BLaER1 (cell line): ENCODE results near the gene NHEJ1.
"Not testable (repeated sequence)": the region's sequence is repeated elsewhere in the genome, so short reads cannot be mapped to it uniquely, and the experiment has no call there.

Experiments
- H3K27ac ChIP-seq: shearing (Covaris generic); formaldehyde crosslinking; 2 replicates; pipeline ENCODE4 v1.8.1; 2022
- H3K27me3 ChIP-seq: shearing (Covaris generic); formaldehyde crosslinking; 2 replicates; pipeline ENCODE4 v1.8.1; 2022
- H3K36me3 ChIP-seq: shearing (Covaris generic); formaldehyde crosslinking; 2 replicates; pipeline ENCODE4 v1.8.1; 2022
- H3K4me1 ChIP-seq: shearing (Covaris generic); formaldehyde crosslinking; 2 replicates; pipeline ENCODE4 v1.8.1; 2022
- H3K4me2 ChIP-seq: shearing (Covaris generic); formaldehyde crosslinking; 2 replicates; pipeline ENCODE4 v1.8.1; 2022
- H3K4me3 ChIP-seq: shearing (Covaris generic); formaldehyde crosslinking; 2 replicates; pipeline ENCODE4 v1.8.1; 2022
- H3K9ac ChIP-seq: shearing (Covaris generic); formaldehyde crosslinking; 2 replicates; pipeline ENCODE4 v1.8.1; 2022
- H3K9me3 ChIP-seq: shearing (Covaris generic); formaldehyde crosslinking; 2 replicates; pipeline ENCODE4 v1.8.1; 2022
- H4K20me1 ChIP-seq: shearing (Covaris generic); formaldehyde crosslinking; 2 replicates; pipeline ENCODE4 v1.8.1; 2022
- Cebpa-rat ChIP-seq: shearing (Covaris generic); IDR thresholded peaks from 2 replicates; pipeline ENCODE4 v1.8.1; 2022

Gene NHEJ1

GRCh38 chr2:219204425-219205164 lies 44.0 kb upstream of the NHEJ1 start:
- Histone ChIP-seq H3K27me3 (no peaks in the 10 kb centered on the region), H3K4me2 (no peak overlapping the region), H3K27ac (no peak overlapping the region), H3K9ac (no peak overlapping the region), H4K20me1 (no peaks in the 10 kb centered on the region), H3K4me1 (peaks cover 32% of the 10 kb centered on the region), H3K4me3 (no peak overlapping the region), H3K9me3 (no peaks in the 10 kb centered on the region), H3K36me3 (peaks cover 17% of the 10 kb centered on the region)
- TF ChIP-seq Cebpa-rat = no peak

GRCh38 chr2:219201331-219201730 lies 40.7 kb upstream of the NHEJ1 start:
- H3K9me3 ChIP-seq, H3K9ac ChIP-seq, H3K4me3 ChIP-seq, H3K27me3 ChIP-seq, H3K36me3 ChIP-seq, H3K27ac ChIP-seq, H3K4me2 ChIP-seq, H4K20me1 ChIP-seq, H3K4me1 ChIP-seq: not testable (repeated sequence)

- not testable (repeated sequence) for H3K36me3 ChIP-seq, H3K4me3 ChIP-seq, H3K9me3 ChIP-seq
Measured at GRCh38 chr2:219200502-219201326, 40.1 kb upstream of the NHEJ1 start.

GRCh38 chr2:219199470-219200211 lies 39.0 kb upstream of the NHEJ1 start:
- no peak overlapping the region for H3K9ac ChIP-seq
- no peaks in the 10 kb centered on the region for H4K20me1 ChIP-seq
- H3K36me3 ChIP-seq = no peaks in the 10 kb centered on the region
- no peaks in the 10 kb centered on the region for H3K27me3 ChIP-seq
- no peaks in the 10 kb centered on the region for H3K4me1 ChIP-seq
- H3K4me2 ChIP-seq = no peak overlapping the region
- TF ChIP-seq Cebpa-rat = no peak
- H3K4me3 ChIP-seq = no peak overlapping the region
- no peak overlapping the region for H3K27ac ChIP-seq
- no peaks in the 10 kb centered on the region for H3K9me3 ChIP-seq

More at GRCh38 chr2:219200502-219201326, 40.1 kb upstream of the NHEJ1 start:
- not testable (repeated sequence) for H3K27me3 ChIP-seq, H3K9ac ChIP-seq, H3K4me1 ChIP-seq, H3K4me2 ChIP-seq, H3K27ac ChIP-seq, H4K20me1 ChIP-seq

- Histone ChIP-seq H3K9me3 (no peaks in the 10 kb centered on the region), H4K20me1 (no peaks in the 10 kb centered on the region), H3K27me3 (no peaks in the 10 kb centered on the region), H3K36me3 (no peaks in the 10 kb centered on the region), H3K27ac (no peak overlapping the region), H3K4me3 (no peak overlapping the region), H3K4me2 (no peak overlapping the region), H3K9ac (no peak overlapping the region), H3K4me1 (no peaks in the 10 kb centered on the region)
- no peak for TF ChIP-seq Cebpa-rat
Measured at GRCh38 chr2:219198974-219199373, 38.4 kb upstream of the NHEJ1 start.

GRCh38 chr2:219197388-219197787 lies 36.8 kb upstream of the NHEJ1 start:
- H3K27me3 ChIP-seq = no peaks in the 10 kb centered on the region
- no peaks in the 10 kb centered on the region for H3K4me1 ChIP-seq
- H3K4me3 ChIP-seq = no peak overlapping the region
- no peak overlapping the region for H3K4me2 ChIP-seq
- H3K9me3 ChIP-seq = no peaks in the 10 kb centered on the region
- no peak overlapping the region for H3K9ac ChIP-seq
- no peaks in the 10 kb centered on the region for H3K36me3 ChIP-seq
- no peak for TF ChIP-seq Cebpa-rat
- no peaks in the 10 kb centered on the region for H4K20me1 ChIP-seq
- no peak overlapping the region for H3K27ac ChIP-seq

GRCh38 chr2:219186754-219187456 lies 26.3 kb upstream of the NHEJ1 start:
- peaks cover 37% of the 10 kb centered on the region for H3K36me3 ChIP-seq
- H3K4me1 ChIP-seq = peaks cover 12% of the 10 kb centered on the region
- H4K20me1 ChIP-seq = peaks cover 16% of the 10 kb centered on the region
- no peak overlapping the region for H3K4me2 ChIP-seq
- no peaks in the 10 kb centered on the region for H3K9me3 ChIP-seq
- no peak for TF ChIP-seq Cebpa-rat
- H3K9ac ChIP-seq = no peak overlapping the region
- H3K27ac ChIP-seq = no peak overlapping the region
- no peaks in the 10 kb centered on the region for H3K27me3 ChIP-seq
- H3K4me3 ChIP-seq = no peak overlapping the region

- Histone ChIP-seq H4K20me1 (peaks cover 40% of the 10 kb centered on the region), H3K9ac (no peak overlapping the region), H3K4me1 (peaks cover 38% of the 10 kb centered on the region), H3K27me3 (no peaks in the 10 kb centered on the region), H3K4me3 (no peak overlapping the region), H3K4me2 (no peak overlapping the region), H3K9me3 (no peaks in the 10 kb centered on the region), H3K36me3 (peaks cover 63% of the 10 kb centered on the region), H3K27ac (no peak overlapping the region)
- TF ChIP-seq Cebpa-rat = no peak
Measured at GRCh38 chr2:219184121-219184520, 23.5 kb upstream of the NHEJ1 start.

GRCh38 chr2:219183151-219183772 lies 22.6 kb upstream of the NHEJ1 start:
- H3K27me3 ChIP-seq = no peaks in the 10 kb centered on the region
- no peaks in the 10 kb centered on the region for H3K9me3 ChIP-seq
- no peak overlapping the region for H3K27ac ChIP-seq
- peaks cover 63% of the 10 kb centered on the region for H3K36me3 ChIP-seq
- no peak overlapping the region for H3K4me2 ChIP-seq
- H3K9ac ChIP-seq = peak overlapping the region; percentile 13; the same call in 1 of the 2 replicates
- no peak for TF ChIP-seq Cebpa-rat
- H3K4me3 ChIP-seq = no peak overlapping the region
- H4K20me1 ChIP-seq = peaks cover 45% of the 10 kb centered on the region
- H3K4me1 ChIP-seq = peaks cover 42% of the 10 kb centered on the region
